HG02852 (cell line): ENCODE data around the gene FRK.
"Not testable (repeated sequence)": the region's sequence is repeated elsewhere in the genome, so short reads cannot be mapped to it uniquely, and the experiment has no call there.

Source experiments
- ATAC-seq: cut with Tn5 transposase; IDR thresholded peaks from one replicate; pipeline ENCODE4 v1.9.1; 2021; ENCODE audit warnings: mild to moderate bottlenecking, moderate library complexity; ENCODE audit not compliant: unreplicated experiment

The FRK gene

DNA sequence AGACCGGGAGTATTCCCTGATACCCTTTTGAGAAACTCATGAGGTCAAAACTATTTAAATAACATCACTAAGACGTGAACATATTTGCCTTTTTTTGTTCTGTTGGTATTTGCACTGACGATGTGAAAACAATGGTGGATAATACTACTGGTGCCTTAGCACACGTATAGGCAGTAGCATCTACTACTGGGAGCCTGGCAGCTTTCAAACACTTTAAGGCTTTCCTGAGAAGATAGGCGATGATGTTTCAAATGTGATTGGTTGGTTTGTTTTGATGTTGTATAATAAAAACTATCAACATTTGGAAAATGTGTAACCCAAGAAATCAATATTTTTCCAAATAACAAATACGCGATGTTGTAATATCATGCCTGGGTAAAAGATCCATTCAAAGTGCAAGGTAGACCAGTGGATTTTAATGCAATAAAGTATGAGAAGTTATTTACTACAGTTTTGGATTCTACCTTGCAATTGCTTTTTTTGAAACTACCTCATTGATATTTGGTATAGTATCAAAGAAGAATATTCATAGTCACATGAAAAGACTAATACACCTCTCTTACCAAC is 166.2 kb downstream of the FRK start:
- no peak for ATAC-seq

DNA sequence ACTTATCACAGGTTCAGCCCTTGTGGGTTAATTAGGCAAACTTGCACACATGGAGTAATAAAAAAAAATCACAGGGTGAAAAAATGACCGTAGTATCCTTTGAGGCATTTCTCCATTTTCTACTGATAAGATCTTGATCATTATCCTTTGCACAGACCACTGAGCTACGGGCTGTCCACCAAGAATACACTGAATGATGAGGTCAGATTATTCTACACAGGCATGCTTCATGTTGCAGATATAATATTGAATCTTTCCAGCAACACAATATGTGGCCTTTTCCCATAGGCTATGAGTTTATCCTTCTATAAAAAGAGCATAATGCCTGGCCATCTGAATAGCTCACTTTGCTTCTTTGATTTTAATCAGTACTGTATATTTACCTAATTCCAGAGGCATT is 168.9 kb downstream of the FRK start:
- no peak for ATAC-seq

DNA sequence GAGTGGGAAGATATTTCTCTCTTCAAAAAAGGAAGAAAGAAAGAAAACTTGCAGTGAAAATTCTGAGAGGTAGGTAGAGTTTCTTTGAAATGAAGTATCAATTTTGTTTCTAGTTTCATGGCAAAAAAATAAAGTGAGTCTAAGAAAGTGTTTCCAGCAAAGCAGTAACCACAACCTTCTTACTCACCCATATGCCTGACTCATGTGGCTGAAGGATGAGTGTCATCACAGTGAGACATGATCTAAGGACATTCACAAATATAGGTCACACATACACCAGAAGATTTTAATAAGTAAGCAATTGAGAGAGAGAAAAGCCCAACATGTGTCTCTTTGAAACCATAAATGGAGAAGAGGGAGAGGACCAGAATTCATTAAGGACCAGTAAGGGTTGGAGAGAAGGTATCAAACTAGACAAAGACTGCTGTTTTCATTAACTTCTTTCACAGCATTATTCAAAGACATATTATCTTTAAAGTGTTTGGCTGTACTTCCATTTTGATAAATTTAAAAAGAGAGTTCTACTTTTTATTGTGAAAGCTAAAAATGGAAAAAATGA is 169.5 kb downstream of the FRK start:
- peak; percentile 93 for ATAC-seq

DNA sequence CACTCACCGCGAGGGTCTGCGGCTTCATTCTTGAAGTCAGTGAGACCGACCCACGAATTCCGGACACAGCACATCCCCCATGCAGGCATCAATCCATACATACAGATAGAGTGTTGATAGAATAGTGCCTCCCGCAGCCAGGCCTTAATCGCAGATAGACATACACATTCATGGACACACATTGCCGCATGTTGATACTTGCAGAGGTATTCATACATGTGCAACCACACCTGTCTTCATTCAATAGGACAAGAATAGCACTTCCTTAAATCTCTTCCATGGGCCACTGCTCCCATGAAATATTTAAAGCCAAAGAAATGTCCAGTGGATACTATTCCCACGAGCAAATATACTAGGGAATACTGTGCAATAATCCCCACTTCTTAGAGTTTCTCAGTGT is 170.5 kb downstream of the FRK start:
- no peak for ATAC-seq

DNA sequence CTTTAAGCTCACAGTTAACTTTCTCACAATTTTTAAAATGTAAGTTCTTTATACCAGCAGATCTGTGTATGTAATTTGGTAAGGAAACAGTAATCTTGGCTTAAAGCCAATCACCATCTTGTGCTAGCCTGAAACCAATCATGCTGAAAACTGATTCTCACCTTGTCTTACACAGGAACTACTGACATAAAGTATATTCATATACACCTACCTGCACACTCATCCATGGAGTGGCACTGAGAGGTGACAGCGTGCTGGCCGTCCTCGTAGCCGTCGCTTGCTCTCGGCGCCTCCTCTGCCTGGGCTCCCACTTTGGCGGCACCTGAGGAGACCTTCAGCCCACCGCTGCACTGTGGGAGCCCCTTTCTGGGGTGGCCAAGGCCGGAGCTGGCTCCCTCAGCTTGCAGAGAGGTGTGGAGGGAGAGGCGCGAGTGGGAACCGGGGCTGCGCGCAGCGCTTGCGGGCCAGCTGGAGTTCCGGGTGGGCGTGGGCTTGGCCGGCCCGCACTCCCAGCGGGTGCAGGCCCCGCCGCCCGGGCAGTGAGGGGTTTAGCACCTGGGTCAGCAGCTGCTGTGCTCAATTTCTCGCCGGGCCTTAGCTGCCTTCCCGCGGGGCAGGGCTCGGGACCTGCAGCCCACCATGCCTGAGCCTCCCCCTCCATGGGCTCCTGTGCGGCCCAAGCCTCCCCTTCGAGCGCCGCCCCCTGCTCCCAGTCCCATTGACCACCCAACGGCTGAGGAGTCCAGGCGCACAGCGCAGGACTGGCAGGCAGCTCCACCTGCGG is 171.8 kb downstream of the FRK start:
- ATAC-seq = not testable (repeated sequence)

DNA sequence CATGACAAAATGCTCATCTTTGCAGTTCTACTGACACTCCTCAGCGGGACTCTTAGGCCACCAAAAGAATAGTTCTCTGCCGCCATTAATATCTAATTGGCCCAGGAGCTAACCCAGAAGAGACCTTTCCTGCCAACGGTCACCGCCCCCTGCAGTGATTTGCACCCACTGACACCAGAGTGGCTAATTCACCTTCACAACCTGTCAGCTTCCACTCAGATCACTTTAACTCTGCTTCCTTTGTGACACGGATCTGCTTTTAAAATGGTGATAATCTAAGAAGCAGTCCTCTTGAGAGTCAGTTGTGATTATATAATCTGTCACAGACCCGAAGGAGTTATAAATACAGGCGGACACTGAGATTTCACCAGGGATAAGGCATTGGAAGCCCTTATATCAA is 172.8 kb downstream of the FRK start:
- ATAC-seq = no peak

DNA sequence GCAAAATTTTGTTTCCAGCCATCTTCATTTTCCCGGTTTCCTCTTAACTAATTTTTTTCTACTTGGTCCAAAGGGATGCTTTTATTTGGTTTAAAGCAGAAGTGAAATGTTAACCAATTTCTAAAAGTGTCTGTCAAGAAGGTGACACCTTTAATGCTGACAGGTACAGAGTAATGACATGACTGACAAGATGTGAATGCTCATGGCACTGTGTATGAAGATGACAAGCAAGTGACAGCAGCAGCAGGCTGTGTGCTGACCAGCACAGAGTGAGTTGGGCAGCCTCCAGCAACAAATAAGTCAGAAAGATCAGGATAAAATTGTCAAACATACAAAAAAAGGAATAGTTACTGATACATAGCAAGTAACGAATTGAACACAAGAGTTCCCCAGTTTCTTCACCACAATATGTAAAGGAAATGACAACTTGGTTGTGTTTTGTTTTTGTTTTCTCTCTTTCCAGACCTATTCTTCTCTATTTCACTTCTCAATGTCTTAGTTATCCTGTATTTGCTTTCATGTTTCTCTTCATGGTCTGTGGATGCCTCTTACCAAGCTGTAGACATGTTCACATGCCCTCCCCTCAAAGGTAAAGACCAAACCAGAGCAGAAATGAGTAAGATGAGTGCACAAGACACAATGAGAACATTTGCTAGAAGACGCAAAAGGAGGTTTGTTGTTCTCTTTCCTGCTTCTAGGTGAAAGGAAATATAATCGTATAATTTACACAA is 174.9 kb downstream of the FRK start:
- peak; percentile 71 for ATAC-seq

DNA sequence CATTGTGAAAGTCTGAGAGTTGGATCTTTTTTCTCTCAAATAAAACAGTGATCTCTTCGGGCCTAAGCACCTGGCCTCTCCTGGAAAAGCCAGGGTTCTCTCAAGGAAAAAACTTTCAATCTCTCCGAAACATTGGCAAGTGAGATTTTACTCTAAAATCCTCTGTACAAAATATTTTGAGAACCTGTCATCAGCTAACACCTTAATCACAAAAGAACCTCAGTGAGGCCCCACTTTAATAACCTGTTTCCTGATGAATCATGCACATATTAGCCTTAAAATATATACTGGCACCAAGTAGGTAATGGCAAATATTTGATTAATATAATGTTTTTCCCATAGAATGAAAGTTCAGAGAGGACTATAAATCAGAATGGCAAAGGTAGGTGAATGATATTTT is 177.9 kb downstream of the FRK start:
- ATAC-seq = no peak

DNA sequence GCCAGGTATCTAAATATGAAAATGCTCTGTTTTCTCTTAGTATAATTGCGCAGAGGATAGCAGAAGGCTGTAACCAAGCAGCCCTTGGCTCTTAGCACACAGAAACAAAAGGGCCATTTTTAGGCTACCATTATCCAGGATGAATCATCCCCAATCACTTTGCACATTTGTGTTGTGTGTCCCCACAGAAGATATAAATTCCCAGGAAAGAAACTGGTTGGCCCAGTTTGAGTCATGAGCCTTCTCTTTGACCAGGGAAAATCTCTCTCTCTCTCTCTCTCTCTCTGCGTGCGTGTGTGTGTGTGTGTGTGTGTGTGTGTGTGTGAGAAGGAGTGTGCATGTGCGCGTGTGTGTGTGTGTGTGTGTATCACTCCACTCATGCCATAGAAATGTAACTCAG is 178.5 kb downstream of the FRK start:
- ATAC-seq = no peak
